Body of pancreas (tissue), 4 donors: ENCODE measurements around the gene SLC25A21.

ENCODE experiments used
- CTCF ChIP-seq, 7 experiments: fragments of 450-650 bp in 4 of 7; fragments of 200-600 bp in 3 of 7; sonication (generic) in 3 of 7; IDR thresholded peaks; one replicate each; pipeline ENCODE4 v1.5.1; 2016 to 2019; ENCODE audit warnings: antibody characterized with exemption in 7 of 7
- POLR2A ChIP-seq, 3 donors: fragments of 450-650 bp; IDR thresholded peaks; one replicate each; pipeline ENCODE4 v1.6.1; 2016; ENCODE audit warnings: antibody characterized with exemption in 3 of 3, mild to moderate bottlenecking in 2 of 3

GRCh38 chr14:37045340-37046061 is 126.9 kb downstream of the SLC25A21 start:
- TF ChIP-seq POLR2A (IDR thresholded peaks at IDR 0.05) (no peak), CTCF (IDR thresholded peaks at IDR 0.05) (no peak)
